ENCODE results near the gene IBSP.

The IBSP gene

GRCh38 chr4:87804871-87805270, 5.5 kb downstream of the IBSP start:
- DNase-seq (ENCODE audit: insufficient read length, low spot score) = no peak
- TF ChIP-seq PAX5 (IDR thresholded peaks at IDR 0.05; ENCODE audit: insufficient read depth, low read length, severe bottlenecking) (no peak), POLR2AphosphoS5 (IDR thresholded peaks at IDR 0.05; ENCODE audit: low read depth, low read length) (no peak), POU2F2 (IDR thresholded peaks at IDR 0.05; ENCODE audit: low read depth, low read length) (no peak), POLR2A (IDR thresholded peaks at IDR 0.05; ENCODE audit: low read depth, low read length) (no peak), SPI1 (IDR thresholded peaks at IDR 0.05; ENCODE audit: low read depth, low read length) (no peak), TAF1 (IDR thresholded peaks at IDR 0.05; ENCODE audit: low read depth, low read length) (no peak)
- no peak for FAIRE-seq

DNA sequence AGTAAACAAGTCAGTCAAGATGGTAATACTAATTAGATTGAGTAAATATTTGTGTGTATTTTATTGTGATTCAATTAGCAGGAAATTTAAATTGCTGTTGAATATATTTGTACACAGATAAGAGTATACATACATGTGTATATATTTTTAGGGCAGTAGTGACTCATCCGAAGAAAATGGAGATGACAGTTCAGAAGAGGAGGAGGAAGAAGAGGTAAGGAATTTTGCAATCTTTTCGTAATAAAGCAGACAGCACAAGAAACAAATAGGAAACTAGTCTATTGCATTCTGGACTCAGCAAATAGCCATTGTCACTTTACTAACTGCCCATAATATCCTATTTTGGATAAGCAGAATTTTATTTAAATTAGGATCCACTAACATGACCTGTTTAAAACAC, 6.6 kb downstream of the IBSP start:
- no peak for DNase-seq (ENCODE audit: insufficient read length, low spot score)
- FAIRE-seq = no peak
- TF ChIP-seq POLR2AphosphoS5 (IDR thresholded peaks at IDR 0.05; ENCODE audit: low read depth, low read length) (no peak), POLR2A (IDR thresholded peaks at IDR 0.05; ENCODE audit: low read depth, low read length) (no peak), TAF1 (IDR thresholded peaks at IDR 0.05; ENCODE audit: low read depth, low read length) (no peak), SPI1 (IDR thresholded peaks at IDR 0.05; ENCODE audit: low read depth, low read length) (no peak), POU2F2 (IDR thresholded peaks at IDR 0.05; ENCODE audit: low read depth, low read length) (no peak), PAX5 (IDR thresholded peaks at IDR 0.05; ENCODE audit: insufficient read depth, low read length, severe bottlenecking) (no peak)

GRCh38 chr4:87806520-87806919, 7.2 kb downstream of the IBSP start:
- TF ChIP-seq TAF1 (IDR thresholded peaks at IDR 0.05; ENCODE audit: low read depth, low read length) = no peak
- DNase-seq (ENCODE audit: insufficient read length, low spot score) = no peak
- FAIRE-seq = no peak

DNA sequence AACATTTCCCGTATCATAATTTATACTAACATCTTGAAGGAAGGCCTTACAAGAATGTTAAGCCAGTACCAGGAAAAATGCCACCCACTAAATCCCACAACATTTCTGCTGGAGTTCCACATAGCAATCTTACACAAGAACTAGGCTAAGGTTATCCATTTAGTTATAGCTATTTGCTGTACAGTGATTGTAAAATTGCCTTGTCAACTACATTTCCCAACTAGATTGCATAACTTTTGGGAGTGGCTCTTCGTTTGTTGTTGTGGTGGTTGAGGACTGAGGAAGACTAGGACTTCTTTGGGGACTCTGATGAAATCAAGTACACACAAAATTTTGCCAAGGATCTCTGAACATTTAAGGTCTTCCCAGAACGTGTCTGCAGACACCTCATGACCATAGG, 8.0 kb downstream of the IBSP start:
- no peak for FAIRE-seq
- DNase-seq (ENCODE audit: insufficient read length, low spot score) = no peak
- TF ChIP-seq POLR2AphosphoS5 (IDR thresholded peaks at IDR 0.05; ENCODE audit: low read depth, low read length) (no peak), TAF1 (IDR thresholded peaks at IDR 0.05; ENCODE audit: low read depth, low read length) (no peak), SPI1 (IDR thresholded peaks at IDR 0.05; ENCODE audit: low read depth, low read length) (no peak), POLR2A (IDR thresholded peaks at IDR 0.05; ENCODE audit: low read depth, low read length) (no peak), PAX5 (IDR thresholded peaks at IDR 0.05; ENCODE audit: insufficient read depth, low read length, severe bottlenecking) (no peak), POU2F2 (IDR thresholded peaks at IDR 0.05; ENCODE audit: low read depth, low read length) (no peak)

DNA sequence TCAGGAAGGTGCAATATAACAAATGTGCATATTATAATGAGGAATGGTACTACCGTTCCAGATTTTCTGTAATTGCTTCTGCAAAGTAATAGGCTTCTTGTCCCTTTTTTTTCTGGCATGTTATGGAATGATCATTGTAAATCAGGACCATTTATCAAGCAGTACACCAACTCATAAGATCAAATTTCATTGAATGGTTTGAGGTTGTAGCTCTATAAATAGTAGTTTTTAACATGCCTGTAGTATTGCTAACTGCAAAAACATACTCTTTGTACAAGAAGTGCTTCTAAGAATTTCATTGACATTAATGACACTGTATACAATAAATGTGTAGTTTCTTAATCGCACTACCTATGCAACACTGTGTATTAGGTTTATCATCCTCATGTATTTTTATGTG, 12.6 kb downstream of the IBSP start:
- no peak for TF ChIP-seq PAX5 (IDR thresholded peaks at IDR 0.05; ENCODE audit: insufficient read depth, low read length, severe bottlenecking)
- TF ChIP-seq TAF1 (IDR thresholded peaks at IDR 0.05; ENCODE audit: low read depth, low read length) = no peak
- TF ChIP-seq POLR2AphosphoS5 (IDR thresholded peaks at IDR 0.05; ENCODE audit: low read depth, low read length) = no peak
- TF ChIP-seq POU2F2 (IDR thresholded peaks at IDR 0.05; ENCODE audit: low read depth, low read length) = no peak
- no peak for TF ChIP-seq POLR2A (IDR thresholded peaks at IDR 0.05; ENCODE audit: low read depth, low read length)
- no peak for TF ChIP-seq SPI1 (IDR thresholded peaks at IDR 0.05; ENCODE audit: low read depth, low read length)
- FAIRE-seq (no peak), DNase-seq (ENCODE audit: insufficient read length, low spot score) (no peak)

DNA sequence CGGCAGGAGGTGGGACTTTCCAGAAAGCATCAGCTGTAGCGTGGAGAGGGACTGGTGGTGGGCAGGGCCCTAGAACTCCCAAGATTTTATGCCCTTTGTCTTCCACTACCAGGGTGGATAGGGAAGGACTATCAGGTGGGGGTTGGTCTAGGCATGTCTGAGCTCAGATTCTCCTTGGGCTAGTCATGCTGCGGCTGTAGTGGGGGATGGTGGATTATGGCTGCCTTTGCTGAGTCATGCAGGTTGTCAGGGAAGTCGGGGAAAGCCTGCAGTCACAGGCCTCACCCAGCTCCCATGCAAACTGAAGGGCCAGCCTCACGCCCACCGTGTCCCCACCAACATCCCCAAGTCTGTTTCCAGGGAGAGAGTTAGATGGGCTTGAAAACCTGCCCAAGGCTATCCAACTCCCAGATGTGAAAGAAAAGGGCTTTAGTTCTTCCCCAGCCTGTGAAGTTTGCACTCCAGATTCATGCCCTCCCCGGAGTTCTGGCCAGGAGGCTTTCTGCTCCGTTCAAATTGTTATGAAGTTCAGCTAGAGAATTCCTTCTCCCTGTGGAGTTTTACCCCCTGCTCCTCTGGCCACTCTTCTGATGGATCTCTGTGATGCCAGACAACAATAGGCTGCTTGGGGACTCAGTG, 20.0 kb downstream of the IBSP start:
- TF ChIP-seq POLR2AphosphoS5 (IDR thresholded peaks at IDR 0.05; ENCODE audit: low read depth, low read length) (no peak), PAX5 (IDR thresholded peaks at IDR 0.05; ENCODE audit: insufficient read depth, low read length, severe bottlenecking) (no peak), SPI1 (IDR thresholded peaks at IDR 0.05; ENCODE audit: low read depth, low read length) (no peak), TAF1 (IDR thresholded peaks at IDR 0.05; ENCODE audit: low read depth, low read length) (no peak), POLR2A (IDR thresholded peaks at IDR 0.05; ENCODE audit: low read depth, low read length) (no peak), POU2F2 (IDR thresholded peaks at IDR 0.05; ENCODE audit: low read depth, low read length) (no peak)
- DNase-seq (ENCODE audit: insufficient read length, low spot score) (no peak), FAIRE-seq (no peak)

- DNase-seq (ENCODE audit: insufficient read length, low spot score) (no peak), FAIRE-seq (no peak)
- no peak for TF ChIP-seq POU2F2 (IDR thresholded peaks at IDR 0.05; ENCODE audit: low read depth, low read length)
- no peak for TF ChIP-seq POLR2AphosphoS5 (IDR thresholded peaks at IDR 0.05; ENCODE audit: low read depth, low read length)
- no peak for TF ChIP-seq PAX5 (IDR thresholded peaks at IDR 0.05; ENCODE audit: insufficient read depth, low read length, severe bottlenecking)
- no peak for TF ChIP-seq TAF1 (IDR thresholded peaks at IDR 0.05; ENCODE audit: low read depth, low read length)
Measured at GRCh38 chr4:87823200-87823599, 23.8 kb downstream of the IBSP start.

DNA sequence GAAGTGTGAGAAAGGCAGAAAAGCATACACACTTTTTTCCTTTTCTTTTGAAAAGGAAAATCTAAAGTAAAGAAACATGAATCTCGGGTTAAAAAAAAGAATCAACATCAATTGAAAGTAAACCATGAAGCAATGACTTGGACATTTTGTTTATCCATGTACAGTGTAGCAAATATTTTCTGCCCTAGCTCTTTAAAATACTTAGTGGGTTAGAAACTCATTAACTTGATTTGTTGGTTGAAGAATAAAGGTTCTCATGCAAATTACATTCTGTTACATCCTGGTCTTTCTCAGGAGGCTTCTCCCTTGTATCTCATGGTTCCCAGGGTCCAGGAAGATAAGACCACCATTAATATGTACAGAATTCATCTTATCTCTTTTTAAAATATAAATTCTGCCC, 24.4 kb downstream of the IBSP start:
- no peak for TF ChIP-seq POU2F2 (IDR thresholded peaks at IDR 0.05; ENCODE audit: low read depth, low read length)
- no peak for TF ChIP-seq POLR2AphosphoS5 (IDR thresholded peaks at IDR 0.05; ENCODE audit: low read depth, low read length)
- TF ChIP-seq SPI1 (IDR thresholded peaks at IDR 0.05; ENCODE audit: low read depth, low read length) = no peak
- no peak for TF ChIP-seq POLR2A (IDR thresholded peaks at IDR 0.05; ENCODE audit: low read depth, low read length)
- TF ChIP-seq TAF1 (IDR thresholded peaks at IDR 0.05; ENCODE audit: low read depth, low read length) = no peak
- TF ChIP-seq PAX5 (IDR thresholded peaks at IDR 0.05; ENCODE audit: insufficient read depth, low read length, severe bottlenecking) = no peak
- DNase-seq (ENCODE audit: insufficient read length, low spot score) (no peak), FAIRE-seq (no peak)

DNA sequence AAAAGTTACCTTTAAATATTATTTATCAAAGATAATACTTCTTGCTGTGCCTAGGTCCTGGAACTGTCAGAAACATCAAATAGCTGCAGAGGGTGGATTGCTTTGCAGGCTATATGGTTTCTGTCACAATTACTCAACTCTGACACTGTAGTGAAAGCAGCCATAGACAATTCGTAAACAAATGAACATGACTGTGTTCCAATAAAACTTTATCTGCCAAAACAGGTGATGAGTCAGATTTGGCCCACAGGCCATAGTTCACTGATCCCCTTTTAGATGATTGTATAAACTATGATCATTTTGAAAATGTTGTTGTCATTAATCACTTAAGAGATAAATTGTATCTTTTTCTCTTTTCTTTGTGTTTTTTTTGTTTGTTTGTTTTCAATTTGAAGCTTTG, 25.0 kb downstream of the IBSP start:
- TF ChIP-seq POLR2AphosphoS5 (IDR thresholded peaks at IDR 0.05; ENCODE audit: low read depth, low read length) = no peak
- no peak for TF ChIP-seq TAF1 (IDR thresholded peaks at IDR 0.05; ENCODE audit: low read depth, low read length)
- TF ChIP-seq POLR2A (IDR thresholded peaks at IDR 0.05; ENCODE audit: low read depth, low read length) = no peak
- no peak for TF ChIP-seq SPI1 (IDR thresholded peaks at IDR 0.05; ENCODE audit: low read depth, low read length)
- no peak for TF ChIP-seq POU2F2 (IDR thresholded peaks at IDR 0.05; ENCODE audit: low read depth, low read length)
- TF ChIP-seq PAX5 (IDR thresholded peaks at IDR 0.05; ENCODE audit: insufficient read depth, low read length, severe bottlenecking) = no peak
- no peak for FAIRE-seq
- DNase-seq (ENCODE audit: insufficient read length, low spot score) = no peak

DNA sequence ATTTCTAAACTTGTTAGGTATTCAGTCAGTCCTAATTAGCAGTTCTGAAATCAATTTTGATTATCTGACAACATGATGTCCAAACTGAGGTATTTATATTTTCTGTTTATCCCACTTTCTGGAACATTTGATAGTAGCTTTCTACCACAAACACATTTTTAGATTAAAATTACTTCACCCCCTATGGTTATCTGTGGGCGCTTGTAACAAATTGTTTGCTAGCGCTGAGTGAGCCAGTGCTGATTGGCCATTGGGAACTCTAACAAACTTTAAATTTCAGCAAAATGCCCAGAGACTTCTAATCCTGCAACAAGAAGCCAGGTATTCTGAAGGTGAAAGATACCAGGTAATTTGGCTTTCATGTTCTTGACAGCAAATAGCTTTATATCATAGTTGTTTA, 33.3 kb downstream of the IBSP start, which contains the start of gene MEPE:
TSS of gene MEPE (plus strand) at position 301 of the 400 bp plus-strand sequence. CDS start 1,746 bp downstream, outside the sequence.
- FAIRE-seq = no peak
- DNase-seq (ENCODE audit: insufficient read length, low spot score) = no peak
- TF ChIP-seq POLR2AphosphoS5 (IDR thresholded peaks at IDR 0.05; ENCODE audit: low read depth, low read length) (no peak), SPI1 (IDR thresholded peaks at IDR 0.05; ENCODE audit: low read depth, low read length) (no peak), POLR2A (IDR thresholded peaks at IDR 0.05; ENCODE audit: low read depth, low read length) (no peak), PAX5 (IDR thresholded peaks at IDR 0.05; ENCODE audit: insufficient read depth, low read length, severe bottlenecking) (no peak), TAF1 (IDR thresholded peaks at IDR 0.05; ENCODE audit: low read depth, low read length) (no peak), POU2F2 (IDR thresholded peaks at IDR 0.05; ENCODE audit: low read depth, low read length) (no peak)

All from GM12891 (cell line).